Keratinocyte (primary cell): ENCODE data around the gene TMCC1.

Source experiments
- EZH2 ChIP-seq: IDR thresholded peaks from one replicate; pipeline ENCODE4 v1.6.1; 2012; ENCODE audit warnings: inconsistent platforms, mild to moderate bottlenecking, low read length, moderate library complexity
- TF ChIP-seq, protein P1 (sequence below), 3 experiments: IDR thresholded peaks in 1 of 3; conservative IDR thresholded peaks in 1 of 3; optimal IDR thresholded peaks in 1 of 3; 2 replicates in 2 of 3; 3 replicates in 1 of 3; pipeline versions ENCODE3 to v1.5.1; 2011; ENCODE audit warnings: low read length in 3 of 3, mild to moderate bottlenecking in 3 of 3, moderate library complexity in 2 of 3, control low read depth in 1 of 3, inconsistent platforms in 1 of 3; ENCODE audit not compliant: insufficient read depth in 2 of 3; ENCODE audit errors: extremely low read depth in 1 of 3

DNA sequence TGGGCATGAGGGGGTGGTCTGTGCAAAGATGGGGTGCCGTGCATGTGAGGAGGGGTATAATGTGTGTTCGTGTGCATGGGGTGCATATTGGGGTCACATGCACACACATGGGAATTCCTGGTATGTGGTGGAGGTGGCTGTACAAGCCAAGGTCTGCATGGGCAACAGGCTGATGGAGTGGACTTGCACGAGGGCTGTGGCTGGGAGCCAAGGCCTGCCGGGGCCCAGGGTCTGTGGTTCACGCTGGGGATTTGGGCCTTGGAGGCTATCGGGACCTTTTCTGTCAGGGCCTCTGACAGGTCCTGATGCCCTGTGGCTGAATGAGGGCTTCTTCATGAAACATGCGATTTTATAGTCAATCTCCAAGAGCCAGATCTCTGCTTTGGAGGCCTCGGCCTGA, 277.2 kb downstream of the TMCC1 start:
- TF ChIP-seq, protein P1, sequence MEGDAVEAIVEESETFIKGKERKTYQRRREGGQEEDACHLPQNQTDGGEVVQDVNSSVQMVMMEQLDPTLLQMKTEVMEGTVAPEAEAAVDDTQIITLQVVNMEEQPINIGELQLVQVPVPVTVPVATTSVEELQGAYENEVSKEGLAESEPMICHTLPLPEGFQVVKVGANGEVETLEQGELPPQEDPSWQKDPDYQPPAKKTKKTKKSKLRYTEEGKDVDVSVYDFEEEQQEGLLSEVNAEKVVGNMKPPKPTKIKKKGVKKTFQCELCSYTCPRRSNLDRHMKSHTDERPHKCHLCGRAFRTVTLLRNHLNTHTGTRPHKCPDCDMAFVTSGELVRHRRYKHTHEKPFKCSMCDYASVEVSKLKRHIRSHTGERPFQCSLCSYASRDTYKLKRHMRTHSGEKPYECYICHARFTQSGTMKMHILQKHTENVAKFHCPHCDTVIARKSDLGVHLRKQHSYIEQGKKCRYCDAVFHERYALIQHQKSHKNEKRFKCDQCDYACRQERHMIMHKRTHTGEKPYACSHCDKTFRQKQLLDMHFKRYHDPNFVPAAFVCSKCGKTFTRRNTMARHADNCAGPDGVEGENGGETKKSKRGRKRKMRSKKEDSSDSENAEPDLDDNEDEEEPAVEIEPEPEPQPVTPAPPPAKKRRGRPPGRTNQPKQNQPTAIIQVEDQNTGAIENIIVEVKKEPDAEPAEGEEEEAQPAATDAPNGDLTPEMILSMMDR (optimal IDR thresholded peaks at IDR 0.05 in 1 of 3, IDR thresholded peaks at IDR 0.05 in 1 of 3, conservative IDR thresholded peaks at IDR 0.05 in 1 of 3; ENCODE audit: extremely low read depth in 1 of 3, insufficient read depth in 2 of 3, low read length in 3 of 3): no peak
- TF ChIP-seq EZH2: no peak
